HG03280 (cell line): ENCODE measurements around the gene ZNF69.
A peak's percentile ranks its signal among the peaks of the same experiment; 100 is the strongest.
"Not testable (repeated sequence)": the region's sequence is repeated elsewhere in the genome, so short reads cannot be mapped to it uniquely, and the experiment has no call there.

Experiments used
- ATAC-seq: cut with Tn5 transposase; IDR thresholded peaks from one replicate; pipeline ENCODE4 v1.9.1; 2021; ENCODE audit warnings: mild to moderate bottlenecking, moderate library complexity; ENCODE audit not compliant: unreplicated experiment

Gene ZNF69

DNA sequence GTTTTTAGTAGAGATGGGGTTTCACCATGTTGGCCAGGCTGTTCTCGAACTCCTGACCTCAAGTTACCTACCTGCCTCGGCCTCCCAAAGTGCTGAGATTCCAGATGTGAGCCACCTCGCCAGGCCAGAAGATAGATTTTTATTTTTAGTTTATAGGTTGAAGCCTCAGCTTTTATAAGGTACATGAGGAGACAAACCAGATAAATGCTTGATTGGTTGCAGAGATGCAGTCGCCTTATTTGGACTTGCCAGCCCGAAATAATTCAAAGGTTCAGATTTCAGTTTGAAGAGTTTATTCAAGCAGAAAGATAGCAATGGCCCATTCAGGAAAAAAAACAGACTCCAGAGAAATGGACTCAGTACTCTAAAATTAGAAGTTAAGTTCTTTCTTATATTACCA, 3.1 kb downstream of the ZNF69 start:
- ATAC-seq, result no peak

DNA sequence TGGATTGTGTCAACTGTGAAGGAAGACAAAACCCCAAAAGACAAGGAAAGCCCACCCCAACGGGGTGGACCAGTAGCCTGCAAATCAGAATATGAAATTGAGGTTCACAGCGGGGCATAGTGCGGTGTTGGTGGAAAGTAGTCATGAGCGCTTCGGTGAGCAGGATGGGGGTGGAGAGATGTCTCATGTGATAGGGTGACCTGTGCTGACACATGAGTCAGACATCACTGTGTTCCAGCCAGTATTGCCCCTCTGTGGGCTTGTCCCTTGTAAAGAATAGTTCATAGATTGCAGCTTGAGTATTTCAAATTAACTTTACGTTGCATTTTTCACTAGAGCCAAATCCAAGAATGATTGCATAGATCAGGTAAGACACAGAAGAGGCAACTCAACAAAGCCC, 7.3 kb downstream of the ZNF69 start:
- no peak for ATAC-seq

DNA sequence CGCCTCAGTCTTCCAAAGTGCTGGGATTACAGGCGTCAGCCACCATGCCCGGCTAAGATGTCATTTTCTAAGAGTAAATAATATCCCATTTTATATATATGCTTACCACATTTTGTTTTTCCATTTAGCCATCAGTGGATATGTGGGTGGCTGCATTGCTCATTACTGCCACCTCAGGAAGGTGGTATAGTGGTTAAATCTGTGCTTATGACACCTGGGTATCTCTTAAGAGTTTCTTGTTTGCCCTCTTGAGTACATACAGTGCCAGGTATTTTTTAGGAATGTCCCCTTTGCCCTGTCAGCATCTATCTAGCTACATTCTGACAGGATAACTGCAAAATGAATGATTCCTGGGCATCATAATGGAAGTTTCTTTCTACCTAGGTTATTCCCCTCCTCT, 14.6 kb downstream of the ZNF69 start:
- ATAC-seq, result no peak

DNA sequence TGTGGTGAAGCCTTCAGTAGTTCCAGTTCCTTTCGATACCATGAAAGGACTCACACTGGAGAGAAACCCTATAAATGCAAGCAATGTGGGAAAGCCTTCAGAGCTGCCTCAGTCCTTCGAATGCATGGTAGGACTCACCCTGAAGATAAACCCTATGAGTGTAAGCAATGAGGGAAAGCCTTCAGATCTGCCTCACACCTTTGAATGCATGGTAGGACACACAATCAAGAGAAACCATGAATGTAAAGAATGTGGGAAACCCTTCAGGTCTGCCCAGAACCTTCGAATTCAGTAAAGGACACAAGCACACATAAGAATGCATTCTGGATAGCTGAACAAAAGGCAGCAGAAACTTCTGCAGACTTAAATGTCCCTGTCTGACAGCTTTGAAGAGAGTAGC, 18.3 kb downstream of the ZNF69 start:
- no peak for ATAC-seq

DNA sequence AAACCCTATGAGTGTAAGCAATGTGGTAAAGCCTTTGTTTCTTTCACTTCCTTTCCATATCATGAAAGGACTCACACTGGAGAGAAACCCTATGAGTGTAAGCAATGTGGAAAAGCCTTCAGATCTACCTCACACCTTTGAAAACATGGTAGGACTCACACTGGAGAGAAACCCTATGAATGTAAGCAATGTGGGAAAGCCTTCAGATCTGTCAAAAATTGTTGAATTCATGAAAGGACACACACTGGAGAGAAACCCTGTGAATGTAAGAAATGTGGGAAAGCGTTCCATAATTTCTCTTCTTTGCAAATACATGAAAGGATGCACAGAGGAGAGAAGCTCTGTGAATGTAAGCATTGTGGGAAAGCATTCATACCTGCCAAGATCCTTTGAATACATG, 24.4 kb downstream of the ZNF69 start:
- not testable (repeated sequence) for ATAC-seq

DNA sequence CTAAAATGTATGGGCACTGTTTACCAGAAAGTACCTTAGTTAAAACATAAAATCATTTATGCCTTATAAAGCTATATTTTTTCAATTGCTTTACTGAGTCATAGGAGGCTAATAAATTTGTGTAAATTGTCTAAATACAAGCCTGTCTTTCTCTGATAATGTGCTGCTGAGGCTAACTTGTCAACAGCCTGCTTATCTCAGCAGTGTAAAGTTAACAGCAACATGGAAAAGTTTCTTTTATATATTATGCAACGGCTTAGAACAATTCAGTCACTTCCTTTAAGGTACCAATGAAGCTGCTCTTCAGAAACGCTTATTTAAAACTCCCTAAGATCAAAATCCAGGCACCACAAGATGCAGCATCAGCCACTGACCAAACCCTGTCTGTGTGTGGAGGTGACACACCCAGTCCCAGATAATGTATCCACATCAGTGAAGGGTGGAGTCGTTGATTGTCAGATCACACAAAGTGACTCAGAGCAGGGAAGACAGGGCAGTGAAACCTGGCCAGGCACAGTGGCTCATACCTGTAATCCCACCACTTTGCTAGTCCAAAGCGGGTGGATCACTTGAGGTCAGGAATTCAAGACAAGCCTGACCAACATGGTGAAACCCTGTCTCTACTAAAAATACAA, 27.0 kb downstream of the ZNF69 start:
- ATAC-seq, result not testable (repeated sequence)

DNA sequence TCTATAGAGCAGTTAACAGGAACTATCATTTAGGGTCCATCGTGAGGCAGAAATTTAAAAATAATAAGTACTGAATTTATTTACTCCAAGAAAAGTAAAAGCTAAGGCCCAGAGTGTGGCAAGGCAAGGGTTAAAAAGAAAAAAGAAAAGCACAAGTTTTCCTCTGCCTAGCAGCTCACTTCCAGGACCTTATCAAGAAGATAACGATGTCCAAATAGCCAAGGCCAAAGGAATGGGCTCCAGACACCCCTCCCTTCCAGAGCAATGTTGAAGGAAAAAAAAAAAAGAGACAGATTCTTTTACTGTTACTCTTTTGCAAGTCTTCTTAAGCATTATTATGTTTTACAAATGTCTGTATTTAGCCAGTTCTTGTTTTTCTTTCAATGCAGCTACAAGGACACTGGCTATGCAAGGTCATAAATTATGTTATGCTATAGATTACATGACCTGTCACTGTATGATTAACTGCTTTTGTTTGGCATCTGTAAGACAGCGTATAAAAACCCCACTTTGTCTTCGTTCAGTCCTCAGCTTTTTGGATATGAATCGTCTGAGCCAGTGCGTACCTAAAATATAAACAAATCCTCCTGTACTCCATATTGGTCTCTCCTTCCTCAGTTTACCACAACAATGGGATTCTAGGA, 34.4 kb downstream of the ZNF69 start:
- no peak for ATAC-seq

DNA sequence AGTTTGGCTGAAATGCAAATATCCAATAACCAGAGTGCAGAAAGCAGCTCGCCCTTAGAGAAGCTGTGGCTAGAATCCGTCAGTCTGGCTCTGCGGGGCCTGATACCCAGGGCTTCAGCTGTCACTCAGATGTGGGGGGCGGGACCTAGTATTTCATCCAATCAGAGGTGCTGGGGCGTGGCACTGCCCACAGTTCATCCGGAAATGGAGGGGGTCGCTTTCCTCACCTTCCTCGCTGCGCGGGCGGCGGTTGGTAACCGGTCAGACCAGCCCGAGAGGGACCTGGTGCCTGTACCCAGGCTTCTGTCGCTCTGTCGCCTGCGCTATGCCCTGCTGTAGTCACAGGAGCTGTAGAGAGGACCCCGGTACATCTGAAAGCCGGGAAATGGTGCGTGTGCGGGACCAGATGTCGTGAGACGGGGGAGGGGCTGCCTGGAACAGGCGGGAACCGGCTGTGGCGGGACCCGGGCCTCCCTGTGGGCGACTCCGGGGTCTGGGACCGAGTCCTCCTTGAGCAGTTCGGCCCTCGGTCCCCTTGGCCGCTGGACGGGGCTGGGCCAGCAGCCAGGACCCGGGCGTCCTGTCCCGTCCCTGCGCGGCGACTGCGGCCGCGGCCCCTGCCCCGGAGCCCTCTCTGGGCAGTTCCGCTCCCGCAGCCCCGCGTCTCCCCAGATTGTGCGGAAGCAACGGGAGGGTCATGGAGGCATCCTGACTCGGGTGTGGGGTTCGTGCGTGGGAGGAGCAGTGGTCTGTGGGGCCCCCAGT, 37.5 kb downstream of the ZNF69 start, which contains the start of gene ZNF700:
TSS of gene ZNF700 (plus strand) at position 222 of the 765 bp plus-strand sequence. CDS start at position 326, 104 bp downstream.
- ATAC-seq, result peak; percentile 94

DNA sequence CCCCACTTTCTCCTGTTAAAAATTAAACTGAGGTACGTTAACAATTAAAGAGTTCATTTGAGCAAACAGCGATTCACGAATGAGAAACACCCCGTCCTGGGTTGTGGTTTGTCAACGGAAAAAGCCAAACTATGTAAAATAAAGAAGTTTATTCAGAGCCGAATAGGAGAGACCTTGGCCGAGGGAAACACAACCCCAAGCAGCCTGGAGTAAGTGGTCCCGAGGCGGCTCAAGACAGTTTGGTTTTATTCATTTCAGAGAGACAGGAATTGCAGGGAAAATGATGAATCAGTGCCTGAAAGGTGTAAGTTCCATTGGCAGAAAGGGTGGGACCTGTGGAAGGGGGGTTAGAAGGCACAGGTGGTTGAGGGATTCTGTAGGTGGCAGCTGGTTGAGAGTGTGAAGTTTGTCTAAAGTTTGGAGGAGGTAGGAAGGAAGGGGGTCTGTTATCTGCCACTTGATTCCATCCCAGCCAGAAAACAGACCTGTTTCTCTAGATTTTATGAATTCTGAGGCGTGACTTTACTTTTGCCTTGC, 38.1 kb downstream of the ZNF69 start:
- ATAC-seq, result not testable (repeated sequence)

DNA sequence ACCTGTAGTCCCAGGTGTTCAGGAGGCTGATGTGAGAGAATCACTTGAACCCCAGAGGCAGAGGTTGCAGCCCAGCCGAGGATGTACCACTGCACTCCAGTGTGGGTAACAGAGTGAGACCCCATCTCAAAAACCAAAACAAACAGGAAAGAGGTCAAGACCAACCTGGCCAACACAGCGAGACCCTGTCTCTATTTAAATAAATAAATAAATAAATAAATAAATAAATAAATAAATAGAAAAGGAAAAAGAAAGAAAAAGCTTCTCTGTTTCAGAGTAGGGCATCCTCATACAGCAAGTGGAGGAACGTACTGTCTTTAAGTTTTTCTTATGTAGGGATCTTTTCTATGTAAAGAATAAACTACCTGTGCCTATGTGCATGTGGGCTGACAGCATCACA, 39.6 kb downstream of the ZNF69 start:
- no peak for ATAC-seq

DNA sequence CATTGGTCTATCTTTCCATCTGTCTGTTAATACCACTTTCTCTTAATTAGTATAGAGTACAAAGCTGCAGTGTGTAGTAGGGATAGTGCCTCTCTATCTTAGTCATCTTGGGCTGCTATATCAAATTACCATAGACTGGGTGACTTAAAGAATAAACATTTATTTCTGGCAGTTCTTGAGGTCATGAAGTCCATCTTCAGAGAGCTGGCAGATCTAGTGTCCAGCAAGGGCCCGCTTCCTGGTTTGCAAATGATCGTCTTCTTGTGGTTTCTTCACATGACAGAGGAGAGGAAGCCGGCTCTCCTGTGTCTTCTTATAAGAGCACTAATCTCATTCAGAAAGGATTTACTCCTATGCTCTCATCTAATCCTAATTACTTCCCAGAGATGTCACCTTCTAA, 43.5 kb downstream of the ZNF69 start:
- no peak for ATAC-seq

DNA sequence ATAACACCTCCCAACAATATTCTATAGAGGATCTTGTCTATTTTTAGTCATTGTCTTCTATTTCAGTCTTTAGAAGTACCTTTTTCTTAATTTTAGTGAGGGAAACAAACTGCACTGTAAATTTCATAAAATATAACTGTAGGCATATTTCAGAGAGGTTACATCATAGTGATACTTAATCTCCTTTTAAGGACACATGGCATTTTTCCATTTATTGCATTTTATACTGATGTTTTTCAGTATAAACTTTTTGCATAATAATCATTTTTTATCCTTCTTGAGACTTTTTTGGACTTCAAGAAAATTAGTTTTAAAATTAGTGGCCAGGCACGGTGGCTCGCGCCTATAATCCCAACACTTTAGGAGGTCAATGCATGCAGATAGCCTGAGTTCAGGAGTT, 43.9 kb downstream of the ZNF69 start:
- no peak for ATAC-seq

DNA sequence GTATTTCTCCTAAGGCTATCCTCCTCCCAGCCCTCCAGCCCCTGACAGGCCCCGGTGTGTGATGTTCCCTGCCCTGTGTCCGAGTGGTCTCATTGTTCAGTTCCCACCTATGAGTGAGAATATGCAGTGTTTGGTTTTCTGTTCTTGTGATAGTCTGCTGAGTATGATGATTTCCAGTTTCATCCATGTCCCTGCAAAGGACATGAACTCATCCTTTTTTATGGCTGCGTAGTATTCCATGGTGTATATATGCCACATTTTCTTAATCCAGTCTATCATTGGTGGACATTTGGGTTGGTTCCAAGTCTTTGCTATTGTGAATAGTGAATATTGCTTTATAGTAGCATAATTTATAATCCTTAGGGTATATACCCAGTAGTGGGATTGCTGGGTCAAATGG, 48.2 kb downstream of the ZNF69 start:
- ATAC-seq, result not testable (repeated sequence)

DNA sequence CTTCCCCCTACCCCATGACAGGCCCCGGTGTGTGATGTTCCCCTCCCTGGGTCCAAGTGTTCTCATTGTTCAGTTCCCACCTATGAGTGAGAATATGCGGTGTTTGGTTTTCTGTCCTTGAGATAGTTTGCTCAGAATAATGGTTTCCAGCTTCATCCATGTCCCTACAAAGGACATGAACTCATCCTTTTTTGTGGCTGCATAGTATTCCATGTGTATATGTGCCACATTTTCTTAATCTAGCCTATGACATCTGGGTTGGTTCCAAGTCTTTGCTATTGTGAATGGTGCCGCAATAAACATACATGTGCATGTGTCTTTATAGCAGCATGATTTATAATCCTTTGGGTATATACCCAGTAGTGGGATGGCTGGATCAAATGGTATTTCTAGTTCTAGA, 50.8 kb downstream of the ZNF69 start:
- not testable (repeated sequence) for ATAC-seq

DNA sequence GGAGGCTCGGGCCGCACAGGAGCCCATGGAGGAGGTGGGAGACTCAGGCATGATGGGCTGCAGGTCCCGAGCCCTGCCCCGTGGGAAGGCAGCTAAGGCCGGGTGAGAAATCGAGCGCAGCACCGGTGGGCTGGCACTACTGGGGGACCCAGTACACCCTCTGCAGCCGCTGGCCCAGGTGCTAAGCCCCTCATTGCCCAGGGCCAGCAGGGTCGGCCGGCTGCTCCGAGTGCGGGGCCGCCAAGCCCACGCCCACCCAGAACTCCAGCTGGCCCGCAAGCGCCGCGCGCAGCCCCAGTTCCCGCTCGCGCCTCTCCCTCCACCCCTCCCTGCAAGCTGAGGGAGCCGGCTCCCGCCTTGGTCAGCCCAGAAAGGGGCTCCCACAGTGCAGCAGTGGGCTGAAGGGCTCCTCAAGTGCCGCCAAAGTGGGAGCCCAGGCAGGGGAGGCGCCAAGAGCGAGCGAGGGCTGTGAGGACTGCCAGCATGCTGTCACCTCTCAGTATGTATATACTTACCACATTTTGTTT, 53.8 kb downstream of the ZNF69 start:
- ATAC-seq, result not testable (repeated sequence)

DNA sequence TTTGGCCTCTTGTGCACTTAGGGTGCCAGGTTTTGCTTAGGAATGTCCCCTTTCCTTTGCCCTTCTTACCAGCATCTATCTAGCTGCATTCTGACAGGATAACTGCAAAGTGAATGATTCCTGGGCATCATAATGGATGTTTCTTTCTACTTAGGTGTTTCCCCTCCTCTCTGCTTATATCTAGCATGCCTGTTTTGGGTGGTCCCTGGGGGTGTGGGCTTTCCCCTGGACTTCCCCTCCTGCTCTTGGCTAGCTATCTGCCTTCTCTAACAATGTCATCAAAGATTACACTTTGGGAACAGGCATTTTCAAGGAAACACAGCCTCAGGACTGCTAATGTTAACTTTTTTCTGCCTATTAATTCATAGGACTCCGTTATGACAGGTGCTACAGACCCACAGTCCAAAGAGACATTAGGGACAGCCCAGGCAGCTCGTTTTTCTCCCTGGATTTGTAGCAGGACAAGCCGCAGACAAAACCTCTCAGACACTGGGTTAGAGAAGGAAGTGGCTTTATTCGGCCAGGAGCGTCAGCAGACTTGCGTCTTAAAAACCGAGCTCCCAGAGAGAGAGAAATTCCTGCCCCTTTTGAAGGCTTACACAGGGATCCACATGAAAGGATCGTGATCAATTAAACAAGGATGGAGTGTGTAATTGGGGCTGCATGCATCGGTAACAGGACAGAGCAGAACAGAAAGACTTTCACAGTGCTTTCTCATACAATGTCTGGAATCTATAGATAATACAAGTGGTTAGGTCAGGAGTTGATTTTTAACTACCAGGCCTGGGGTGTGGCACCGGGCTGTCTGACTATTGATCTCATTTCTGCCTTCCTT, 54.6 kb downstream of the ZNF69 start:
- ATAC-seq, result no peak

DNA sequence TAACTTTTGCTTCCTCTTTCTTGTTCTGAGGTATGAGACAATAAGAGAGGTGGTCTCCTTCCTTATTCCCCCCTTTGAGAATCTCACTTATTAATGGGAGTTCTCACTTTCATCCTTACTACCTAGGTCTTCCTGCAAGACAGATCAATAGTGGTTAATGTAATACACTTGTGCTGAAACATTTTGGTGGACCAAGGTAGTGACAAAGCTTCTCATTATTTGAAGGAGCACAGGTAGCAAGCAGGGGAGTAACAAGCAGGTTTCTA, 55.2 kb downstream of the ZNF69 start:
- no peak for ATAC-seq

DNA sequence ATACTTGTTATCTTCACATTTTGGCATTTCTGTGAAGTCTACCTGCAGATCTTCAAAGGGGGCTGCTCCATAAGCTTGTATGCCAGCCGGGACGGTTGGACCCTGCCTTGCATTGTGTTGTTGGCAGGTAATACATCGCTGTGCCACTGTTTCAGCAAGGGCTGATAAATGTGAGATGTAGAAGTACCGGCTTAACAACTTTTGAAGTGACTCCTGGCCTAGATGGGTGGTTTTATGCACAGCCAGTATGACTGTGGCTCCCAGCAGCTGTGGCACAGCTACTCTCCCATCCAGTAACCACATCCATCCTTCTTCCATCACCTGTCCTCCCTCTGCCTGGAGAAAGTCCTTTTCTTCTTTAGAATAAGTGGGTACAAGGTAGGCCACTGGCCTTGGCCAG, 57.1 kb downstream of the ZNF69 start:
- ATAC-seq, result no peak

DNA sequence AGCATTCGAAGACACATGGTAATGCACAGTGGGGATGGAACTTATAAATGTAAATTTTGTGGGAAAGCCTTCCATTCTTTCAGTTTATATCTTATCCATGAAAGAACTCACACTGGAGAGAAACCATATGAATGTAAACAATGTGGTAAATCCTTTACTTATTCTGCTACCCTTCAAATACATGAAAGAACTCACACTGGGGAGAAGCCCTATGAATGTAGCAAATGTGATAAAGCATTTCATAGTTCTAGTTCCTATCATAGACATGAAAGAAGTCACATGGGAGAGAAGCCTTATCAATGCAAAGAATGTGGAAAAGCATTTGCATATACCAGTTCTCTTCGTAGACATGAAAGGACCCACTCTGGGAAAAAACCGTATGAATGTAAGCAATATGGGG, 61.1 kb downstream of the ZNF69 start:
- ATAC-seq, result no peak

DNA sequence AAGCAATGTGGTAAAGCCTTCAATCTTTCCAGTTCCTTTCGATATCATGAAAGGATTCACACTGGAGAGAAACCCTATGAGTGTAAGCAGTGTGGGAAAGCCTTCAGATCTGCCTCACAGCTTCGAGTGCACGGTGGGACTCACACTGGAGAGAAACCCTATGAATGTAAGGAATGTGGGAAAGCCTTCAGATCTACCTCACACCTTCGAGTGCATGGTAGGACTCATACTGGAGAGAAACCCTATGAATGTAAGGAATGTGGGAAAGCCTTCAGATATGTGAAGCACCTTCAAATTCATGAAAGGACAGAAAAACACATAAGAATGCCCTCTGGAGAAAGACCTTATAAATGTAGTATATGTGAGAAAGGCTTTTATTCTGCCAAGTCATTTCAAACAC, 61.6 kb downstream of the ZNF69 start:
- ATAC-seq, result no peak

DNA sequence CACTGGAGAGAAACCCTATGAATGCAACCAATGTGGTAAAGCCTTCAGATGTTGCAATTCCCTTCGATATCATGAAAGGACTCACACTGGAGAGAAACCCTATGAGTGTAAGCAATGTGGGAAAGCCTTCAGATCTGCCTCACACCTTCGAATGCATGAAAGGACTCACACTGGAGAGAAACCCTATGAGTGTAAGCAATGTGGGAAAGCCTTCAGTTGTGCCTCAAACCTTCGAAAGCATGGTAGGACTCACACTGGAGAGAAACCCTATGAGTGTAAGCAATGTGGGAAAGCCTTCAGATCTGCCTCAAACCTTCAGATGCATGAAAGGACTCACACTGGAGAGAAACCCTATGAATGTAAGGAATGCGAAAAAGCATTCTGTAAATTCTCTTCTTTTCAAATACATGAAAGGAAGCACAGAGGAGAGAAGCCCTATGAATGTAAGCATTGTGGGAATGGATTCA, 62.1 kb downstream of the ZNF69 start:
- not testable (repeated sequence) for ATAC-seq
